ENCODE results near the gene SKA2.

The SKA2 gene

DNA sequence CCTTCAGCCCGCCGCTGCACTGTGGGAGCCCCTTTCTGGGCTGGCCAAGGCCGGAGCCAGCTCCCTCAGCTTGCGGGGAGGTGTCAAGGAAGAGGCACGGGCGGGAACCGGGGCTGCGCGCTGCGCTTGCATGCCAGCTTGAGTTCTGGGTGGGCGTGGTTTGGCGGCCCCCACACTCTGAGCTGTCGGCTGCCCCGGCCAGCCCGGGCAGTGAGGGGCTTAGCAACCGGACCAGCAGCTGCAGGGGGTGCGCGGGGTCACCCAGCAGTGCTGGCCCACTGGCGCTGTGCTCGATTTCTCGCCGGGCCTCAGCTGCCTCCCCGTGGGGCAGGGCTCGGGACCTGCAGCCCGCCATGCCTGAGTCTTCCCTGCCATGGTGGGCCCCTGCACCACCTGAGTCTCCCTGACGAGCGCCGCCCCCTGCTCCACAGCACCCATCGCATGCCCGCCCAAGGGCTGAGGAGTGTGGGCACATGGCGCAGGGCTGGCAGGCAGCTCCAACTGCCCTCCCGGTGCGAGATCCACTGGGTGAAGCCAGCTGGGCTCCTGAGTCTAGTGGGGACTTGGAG lies 17.5 kb upstream of the SKA2 start:
- H3K9ac ChIP-seq (ENCODE audit: low read length) = no peak overlapping the region
- H3K27ac ChIP-seq (ENCODE audit: low read length) = no peak overlapping the region
- TF ChIP-seq EZH2 (optimal IDR thresholded peaks at IDR 0.05; ENCODE audit: low read depth, low read length) = no peak
- no peak for TF ChIP-seq EZH2phosphoT487 (IDR thresholded peaks at IDR 0.05; ENCODE audit: low read length)
- TF ChIP-seq, protein P1, sequence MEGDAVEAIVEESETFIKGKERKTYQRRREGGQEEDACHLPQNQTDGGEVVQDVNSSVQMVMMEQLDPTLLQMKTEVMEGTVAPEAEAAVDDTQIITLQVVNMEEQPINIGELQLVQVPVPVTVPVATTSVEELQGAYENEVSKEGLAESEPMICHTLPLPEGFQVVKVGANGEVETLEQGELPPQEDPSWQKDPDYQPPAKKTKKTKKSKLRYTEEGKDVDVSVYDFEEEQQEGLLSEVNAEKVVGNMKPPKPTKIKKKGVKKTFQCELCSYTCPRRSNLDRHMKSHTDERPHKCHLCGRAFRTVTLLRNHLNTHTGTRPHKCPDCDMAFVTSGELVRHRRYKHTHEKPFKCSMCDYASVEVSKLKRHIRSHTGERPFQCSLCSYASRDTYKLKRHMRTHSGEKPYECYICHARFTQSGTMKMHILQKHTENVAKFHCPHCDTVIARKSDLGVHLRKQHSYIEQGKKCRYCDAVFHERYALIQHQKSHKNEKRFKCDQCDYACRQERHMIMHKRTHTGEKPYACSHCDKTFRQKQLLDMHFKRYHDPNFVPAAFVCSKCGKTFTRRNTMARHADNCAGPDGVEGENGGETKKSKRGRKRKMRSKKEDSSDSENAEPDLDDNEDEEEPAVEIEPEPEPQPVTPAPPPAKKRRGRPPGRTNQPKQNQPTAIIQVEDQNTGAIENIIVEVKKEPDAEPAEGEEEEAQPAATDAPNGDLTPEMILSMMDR (IDR thresholded peaks at IDR 0.05; ENCODE audit: low read length) = no peak
- no peak overlapping the region for H3K4me3 ChIP-seq (ENCODE audit: low read length)
- H3K79me2 ChIP-seq (ENCODE audit: low read length) = peaks cover 26% of the 10 kb centered on the region
- no peaks in the 10 kb centered on the region for H3K9me3 ChIP-seq (replicated peaks; ENCODE audit: insufficient read depth, low read length)
- no peaks in the 10 kb centered on the region for H4K20me1 ChIP-seq (ENCODE audit: insufficient read depth, low read length)
- H3F3A ChIP-seq (ENCODE audit: insufficient read depth, low read length) = no peaks in the 10 kb centered on the region
- H3K36me3 ChIP-seq (replicated peaks; ENCODE audit: insufficient read depth, low read length) = no peaks in the 10 kb centered on the region; the same call in 1 of the 2 replicates
- H3K4me1 ChIP-seq (ENCODE audit: low read length) = no peaks in the 10 kb centered on the region
- no peaks in the 10 kb centered on the region for H3K9me2 ChIP-seq (replicated peaks; ENCODE audit: insufficient read depth, low read length)
- H2AFZ ChIP-seq (ENCODE audit: low read length) = no peak overlapping the region
- DNase-seq = no peak
- no peak overlapping the region for H3K4me2 ChIP-seq (ENCODE audit: low read depth, low read length)
- H3K27me3 ChIP-seq (replicated peaks; ENCODE audit: insufficient read depth, low read length) = no peaks in the 10 kb centered on the region

DNA sequence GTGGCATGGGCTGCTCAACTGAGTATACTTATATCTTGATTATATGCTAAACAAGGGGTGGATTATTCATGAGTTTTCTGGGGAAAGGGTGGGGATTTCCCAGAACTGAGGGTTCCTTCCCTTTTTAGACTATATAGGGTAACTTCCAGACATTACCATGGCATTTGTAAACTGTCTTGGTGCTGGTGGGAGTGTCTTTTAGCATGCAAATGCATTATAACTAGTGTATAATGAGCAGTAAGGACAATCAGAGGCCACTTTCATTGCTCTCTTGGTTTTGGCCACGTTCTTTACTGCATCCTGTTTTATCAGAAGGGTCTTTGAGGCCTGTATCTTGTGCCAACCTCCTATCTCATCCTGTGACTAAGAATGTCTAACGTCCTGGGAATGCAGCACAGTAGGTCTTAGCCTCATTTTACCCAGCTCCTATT lies 12.6 kb upstream of the SKA2 start:
- Histone ChIP-seq H3K4me2 (ENCODE audit: low read depth, low read length) (no peak overlapping the region), H3K36me3 (replicated peaks; ENCODE audit: insufficient read depth, low read length) (no peaks in the 10 kb centered on the region; the same call in 1 of the 2 replicates), H3K27me3 (replicated peaks; ENCODE audit: insufficient read depth, low read length) (no peaks in the 10 kb centered on the region), H3K9me3 (replicated peaks; ENCODE audit: insufficient read depth, low read length) (no peaks in the 10 kb centered on the region), H3K27ac (ENCODE audit: low read length) (no peak overlapping the region), H3K4me1 (ENCODE audit: low read length) (no peaks in the 10 kb centered on the region), H3K9ac (ENCODE audit: low read length) (no peak overlapping the region), H3F3A (ENCODE audit: insufficient read depth, low read length) (no peaks in the 10 kb centered on the region), H3K4me3 (ENCODE audit: low read length) (no peak overlapping the region), H3K79me2 (ENCODE audit: low read length) (peaks cover 60% of the 10 kb centered on the region), H3K9me2 (replicated peaks; ENCODE audit: insufficient read depth, low read length) (no peaks in the 10 kb centered on the region), H4K20me1 (ENCODE audit: insufficient read depth, low read length) (no peaks in the 10 kb centered on the region), H2AFZ (ENCODE audit: low read length) (no peak overlapping the region)
- TF ChIP-seq, protein P1 (IDR thresholded peaks at IDR 0.05; ENCODE audit: low read length) = no peak
- TF ChIP-seq EZH2 (optimal IDR thresholded peaks at IDR 0.05; ENCODE audit: low read depth, low read length) = no peak
- no peak for TF ChIP-seq EZH2phosphoT487 (IDR thresholded peaks at IDR 0.05; ENCODE audit: low read length)
- no peak for DNase-seq

DNA sequence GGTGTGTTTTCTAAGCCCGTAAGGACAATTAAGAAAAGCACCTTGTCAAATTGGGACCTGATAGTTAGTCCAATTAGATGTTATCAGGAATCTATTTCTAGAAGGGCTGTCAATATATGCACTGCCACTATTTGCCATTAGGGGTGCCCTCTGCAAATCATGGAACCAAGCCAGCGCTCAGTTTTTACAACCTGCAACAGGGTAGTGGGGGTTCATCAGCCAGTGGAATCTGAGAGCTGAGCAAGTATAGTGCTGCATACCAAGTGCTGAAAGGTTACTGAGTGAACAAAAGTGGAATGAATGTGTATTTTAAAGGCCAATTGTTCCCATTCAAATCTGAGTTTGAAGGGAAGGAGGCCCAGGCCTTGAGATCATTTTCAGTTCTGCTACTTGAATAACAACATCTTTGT lies 11.0 kb upstream of the SKA2 start:
- H3K9me3 ChIP-seq (replicated peaks; ENCODE audit: insufficient read depth, low read length) = no peaks in the 10 kb centered on the region
- no peak for TF ChIP-seq EZH2 (optimal IDR thresholded peaks at IDR 0.05; ENCODE audit: low read depth, low read length)
- TF ChIP-seq, protein P1 (IDR thresholded peaks at IDR 0.05; ENCODE audit: low read length) = peak; percentile 68
- no peak for TF ChIP-seq EZH2phosphoT487 (IDR thresholded peaks at IDR 0.05; ENCODE audit: low read length)
- H3K36me3 ChIP-seq (replicated peaks; ENCODE audit: insufficient read depth, low read length) = no peaks in the 10 kb centered on the region; the same call in 1 of the 2 replicates
- H3K4me3 ChIP-seq (ENCODE audit: low read length) = no peak overlapping the region
- no peak overlapping the region for H3K4me2 ChIP-seq (ENCODE audit: low read depth, low read length)
- H3K9me2 ChIP-seq (replicated peaks; ENCODE audit: insufficient read depth, low read length) = no peaks in the 10 kb centered on the region
- no peaks in the 10 kb centered on the region for H4K20me1 ChIP-seq (ENCODE audit: insufficient read depth, low read length)
- H3K79me2 ChIP-seq (ENCODE audit: low read length) = peaks cover 77% of the 10 kb centered on the region
- no peaks in the 10 kb centered on the region for H3K27me3 ChIP-seq (replicated peaks; ENCODE audit: insufficient read depth, low read length)
- no peak overlapping the region for H3K9ac ChIP-seq (ENCODE audit: low read length)
- no peaks in the 10 kb centered on the region for H3K4me1 ChIP-seq (ENCODE audit: low read length)
- H3K27ac ChIP-seq (ENCODE audit: low read length) = no peak overlapping the region
- H3F3A ChIP-seq (ENCODE audit: insufficient read depth, low read length) = no peaks in the 10 kb centered on the region
- peak; percentile 28 for DNase-seq
- no peak overlapping the region for H2AFZ ChIP-seq (ENCODE audit: low read length)

Measured in MM.1S (cell line).